ENCODE measurements around the gene PLPP2. TPM values are rescaled to one million over a fixed set of nuclear protein-coding genes. Genes with fewer than 3 reads are reported as not detected.

PLPP2 gene
- polyA plus RNA-seq, 2 donors = 9.8 to 18.5 TPM

DNA sequence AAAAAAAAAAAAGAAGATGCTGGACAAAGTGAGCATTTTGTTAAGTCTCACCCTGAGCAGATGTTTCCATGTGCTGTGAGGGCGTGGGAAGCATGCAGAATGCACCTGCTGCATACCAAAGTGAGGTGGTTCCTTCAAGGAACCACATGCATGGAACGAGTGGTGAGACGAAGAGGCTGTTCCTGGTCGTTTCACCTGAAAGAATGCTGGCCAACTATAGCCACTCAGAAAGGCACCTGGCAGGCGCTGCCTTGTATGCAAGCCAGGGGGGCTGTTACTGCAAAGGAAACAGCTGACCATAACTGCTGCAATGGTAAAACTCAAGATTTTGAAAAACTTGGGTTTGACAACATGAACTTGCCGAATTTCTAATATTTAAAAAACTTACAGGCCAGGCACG lies 38.7 kb upstream of the PLPP2 start:
- peaks cover 25 to 57% of the 10 kb centered on the region in 2 donors for H3K36me3 ChIP-seq (ENCODE audit: control insufficient read depth in 2 of 2, insufficient read depth in 2 of 2, low read length in 1 of 2)
- no peak overlapping the region for H3K4me3 ChIP-seq (ENCODE audit: low read depth in 1 of 2, low read length in 2 of 2)
- WGBS, 2 donors = 95% methylated on average over 7 of the region's 7 CpGs
- H3K27ac ChIP-seq (ENCODE audit: low read depth in 2 of 2, low read length in 1 of 2) = no peak overlapping the region
- peaks cover 0 to 8% of the 10 kb centered on the region in 2 donors for H3K9me3 ChIP-seq (ENCODE audit: control insufficient read depth in 2 of 2, insufficient read depth in 1 of 2, low read depth in 1 of 2, low read length in 1 of 2)
- H3K27me3 ChIP-seq (ENCODE audit: control insufficient read depth in 1 of 2, insufficient read depth in 2 of 2, low read length in 2 of 2) = no peaks in the 10 kb centered on the region
- H3K4me1 ChIP-seq (ENCODE audit: control insufficient read depth in 2 of 2, insufficient read depth in 2 of 2, low read length in 1 of 2) = no peaks in the 10 kb centered on the region

DNA sequence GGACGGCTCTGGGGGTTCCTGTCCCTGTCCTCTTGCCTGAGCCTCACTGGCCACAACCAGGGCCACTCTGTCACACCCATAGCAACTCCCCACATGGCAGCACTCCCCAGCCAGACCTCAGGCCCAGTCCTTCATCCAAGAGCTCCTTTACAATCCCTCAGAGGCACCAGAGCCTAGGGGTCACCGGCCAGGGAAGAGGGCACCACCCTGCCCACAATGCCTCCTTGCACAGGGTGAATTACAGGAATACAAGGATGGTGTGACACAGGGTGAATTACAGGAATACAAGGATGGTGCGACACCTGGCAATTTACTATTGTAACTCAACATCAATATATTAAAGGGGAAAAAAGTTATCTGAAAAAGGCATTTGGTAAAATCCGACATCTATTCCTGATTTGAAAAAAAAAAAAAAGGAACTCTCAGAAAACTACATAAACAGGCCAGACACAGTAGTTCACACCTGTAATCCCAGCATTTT lies 36.9 kb upstream of the PLPP2 start:
- Histone ChIP-seq H3K4me1 (ENCODE audit: control insufficient read depth in 2 of 2, insufficient read depth in 2 of 2, low read length in 1 of 2) (no peaks in the 10 kb centered on the region), H3K27ac (ENCODE audit: low read depth in 2 of 2, low read length in 1 of 2) (no peak overlapping the region), H3K4me3 (ENCODE audit: low read depth in 1 of 2, low read length in 2 of 2) (no peak overlapping the region), H3K9me3 (ENCODE audit: control insufficient read depth in 2 of 2, insufficient read depth in 1 of 2, low read depth in 1 of 2, low read length in 1 of 2) (peaks cover 0 to 8% of the 10 kb centered on the region in 2 donors), H3K27me3 (ENCODE audit: control insufficient read depth in 1 of 2, insufficient read depth in 2 of 2, low read length in 2 of 2) (no peaks in the 10 kb centered on the region), H3K36me3 (ENCODE audit: control insufficient read depth in 2 of 2, insufficient read depth in 2 of 2, low read length in 1 of 2) (peaks cover 25 to 53% of the 10 kb centered on the region in 2 donors)
- WGBS, 2 donors = 83 to 95% methylated on average over 4 of the region's 4 CpGs

DNA sequence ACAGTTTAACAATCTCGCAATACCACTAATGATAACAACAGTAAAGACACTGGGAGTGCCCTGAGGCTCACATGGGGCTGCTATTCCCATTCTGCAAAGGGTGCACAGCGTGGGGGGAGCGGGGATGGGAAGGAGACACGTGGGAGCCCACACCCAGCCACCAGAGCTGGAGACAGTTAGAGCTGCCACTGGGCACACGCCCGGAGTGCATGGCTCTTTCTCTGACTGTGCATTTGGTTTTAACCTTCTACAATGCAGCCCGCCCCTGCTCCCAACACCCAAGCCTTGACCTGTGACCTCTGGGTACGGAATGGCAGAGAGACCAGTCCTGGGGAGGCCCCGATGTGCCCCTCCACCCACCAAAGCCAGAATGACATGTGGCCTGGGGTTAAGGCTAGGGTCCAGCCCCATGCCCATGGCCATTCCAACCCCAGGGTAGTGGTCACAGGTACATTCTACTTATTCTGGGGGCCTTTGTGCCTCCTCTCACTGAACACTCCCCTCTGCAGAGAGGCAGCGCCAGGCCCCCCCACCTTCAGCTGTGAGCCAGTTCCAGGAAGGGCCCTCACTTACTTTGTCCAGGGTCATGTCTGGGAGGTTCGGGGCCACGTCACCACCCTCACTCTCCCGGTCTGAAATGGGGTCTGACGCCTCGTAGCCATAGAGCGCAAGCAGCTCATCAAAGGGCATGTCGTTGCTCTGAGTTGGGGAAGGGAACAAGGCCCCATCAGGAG lies 36.3 kb upstream of the PLPP2 start:
- 96 to 98% methylated on average over 17 of the region's 17 CpGs for WGBS, 2 donors
- Histone ChIP-seq H3K9me3 (ENCODE audit: control insufficient read depth in 2 of 2, insufficient read depth in 1 of 2, low read depth in 1 of 2, low read length in 1 of 2) (peaks cover 0 to 11% of the 10 kb centered on the region in 2 donors), H3K4me1 (ENCODE audit: control insufficient read depth in 2 of 2, insufficient read depth in 2 of 2, low read length in 1 of 2) (no peaks in the 10 kb centered on the region), H3K27me3 (ENCODE audit: control insufficient read depth in 1 of 2, insufficient read depth in 2 of 2, low read length in 2 of 2) (no peaks in the 10 kb centered on the region), H3K36me3 (ENCODE audit: control insufficient read depth in 2 of 2, insufficient read depth in 2 of 2, low read length in 1 of 2) (peaks cover 25 to 58% of the 10 kb centered on the region in 2 donors), H3K4me3 (ENCODE audit: low read depth in 1 of 2, low read length in 2 of 2) (no peak overlapping the region), H3K27ac (ENCODE audit: low read depth in 2 of 2, low read length in 1 of 2) (no peak overlapping the region)

DNA sequence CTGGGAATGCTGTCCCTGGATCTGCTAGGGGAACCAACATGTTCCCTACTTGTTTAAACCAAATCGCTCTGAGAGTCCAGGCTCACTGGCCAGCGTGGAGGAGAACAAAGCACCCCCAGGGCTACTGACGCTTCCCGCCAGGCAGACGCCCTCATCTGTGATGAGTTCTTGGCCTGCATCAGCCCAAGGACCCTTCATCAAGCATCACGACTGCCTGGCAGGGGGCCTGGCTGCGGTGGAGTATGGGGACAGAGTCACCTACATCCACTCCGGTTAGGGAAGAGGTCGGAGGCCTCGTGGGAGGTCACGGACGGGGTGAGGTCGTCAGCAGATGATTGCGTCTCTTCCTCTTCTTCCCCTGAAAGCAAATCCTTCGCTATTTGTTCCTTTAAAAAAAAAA lies 35.7 kb upstream of the PLPP2 start:
- Histone ChIP-seq H3K4me1 (ENCODE audit: control insufficient read depth in 2 of 2, insufficient read depth in 2 of 2, low read length in 1 of 2) (no peaks in the 10 kb centered on the region), H3K27ac (ENCODE audit: low read depth in 2 of 2, low read length in 1 of 2) (no peak overlapping the region), H3K27me3 (ENCODE audit: control insufficient read depth in 1 of 2, insufficient read depth in 2 of 2, low read length in 2 of 2) (no peaks in the 10 kb centered on the region), H3K36me3 (ENCODE audit: control insufficient read depth in 2 of 2, insufficient read depth in 2 of 2, low read length in 1 of 2) (peaks cover 25 to 59% of the 10 kb centered on the region in 2 donors), H3K9me3 (ENCODE audit: control insufficient read depth in 2 of 2, insufficient read depth in 1 of 2, low read depth in 1 of 2, low read length in 1 of 2) (peaks cover 0 to 11% of the 10 kb centered on the region in 2 donors), H3K4me3 (ENCODE audit: low read depth in 1 of 2, low read length in 2 of 2) (no peak overlapping the region)
- 93 to 94% methylated on average over 15 of the region's 15 CpGs for WGBS, 2 donors

DNA sequence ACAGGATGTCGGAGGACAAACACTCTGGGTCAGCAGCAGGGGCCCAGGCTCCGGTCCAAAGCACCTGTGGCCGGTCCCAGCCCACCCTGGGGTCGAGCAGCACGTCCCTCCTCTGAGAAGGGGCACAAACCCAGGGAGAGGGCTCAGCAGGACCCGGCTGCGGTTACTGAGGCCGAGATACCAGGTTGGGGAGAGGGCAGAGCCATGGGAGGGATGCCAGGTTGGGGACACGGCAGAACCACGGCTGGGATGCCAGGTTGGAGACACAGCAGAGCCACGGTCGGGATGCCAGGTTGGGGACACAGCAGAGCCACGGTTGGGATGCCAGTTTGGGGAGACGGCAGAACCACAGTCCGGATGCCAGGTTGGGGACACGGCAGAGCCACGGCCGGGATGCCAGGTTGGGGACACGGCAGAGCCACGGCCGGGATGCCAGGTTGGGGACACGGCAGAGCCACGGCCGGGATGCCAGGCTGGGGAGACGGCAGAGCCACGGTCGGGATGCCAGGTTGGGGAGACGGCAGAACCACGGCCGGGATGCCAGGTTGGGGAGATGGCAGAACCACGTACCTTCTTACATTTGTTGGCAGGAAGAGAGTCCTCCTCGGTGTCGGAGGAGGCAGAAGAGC lies 34.8 kb upstream of the PLPP2 start:
- WGBS, 2 donors = 92 to 97% methylated on average over 33 of the region's 33 CpGs
- peaks cover 0 to 11% of the 10 kb centered on the region in 2 donors for H3K9me3 ChIP-seq (ENCODE audit: control insufficient read depth in 2 of 2, insufficient read depth in 1 of 2, low read depth in 1 of 2, low read length in 1 of 2)
- H3K4me3 ChIP-seq (ENCODE audit: low read depth in 1 of 2, low read length in 2 of 2) = no peak overlapping the region
- no peak overlapping the region for H3K27ac ChIP-seq (ENCODE audit: low read depth in 2 of 2, low read length in 1 of 2)
- peaks cover 25 to 59% of the 10 kb centered on the region in 2 donors for H3K36me3 ChIP-seq (ENCODE audit: control insufficient read depth in 2 of 2, insufficient read depth in 2 of 2, low read length in 1 of 2)
- no peaks in the 10 kb centered on the region for H3K27me3 ChIP-seq (ENCODE audit: control insufficient read depth in 1 of 2, insufficient read depth in 2 of 2, low read length in 2 of 2)
- no peaks in the 10 kb centered on the region for H3K4me1 ChIP-seq (ENCODE audit: control insufficient read depth in 2 of 2, insufficient read depth in 2 of 2, low read length in 1 of 2)

DNA sequence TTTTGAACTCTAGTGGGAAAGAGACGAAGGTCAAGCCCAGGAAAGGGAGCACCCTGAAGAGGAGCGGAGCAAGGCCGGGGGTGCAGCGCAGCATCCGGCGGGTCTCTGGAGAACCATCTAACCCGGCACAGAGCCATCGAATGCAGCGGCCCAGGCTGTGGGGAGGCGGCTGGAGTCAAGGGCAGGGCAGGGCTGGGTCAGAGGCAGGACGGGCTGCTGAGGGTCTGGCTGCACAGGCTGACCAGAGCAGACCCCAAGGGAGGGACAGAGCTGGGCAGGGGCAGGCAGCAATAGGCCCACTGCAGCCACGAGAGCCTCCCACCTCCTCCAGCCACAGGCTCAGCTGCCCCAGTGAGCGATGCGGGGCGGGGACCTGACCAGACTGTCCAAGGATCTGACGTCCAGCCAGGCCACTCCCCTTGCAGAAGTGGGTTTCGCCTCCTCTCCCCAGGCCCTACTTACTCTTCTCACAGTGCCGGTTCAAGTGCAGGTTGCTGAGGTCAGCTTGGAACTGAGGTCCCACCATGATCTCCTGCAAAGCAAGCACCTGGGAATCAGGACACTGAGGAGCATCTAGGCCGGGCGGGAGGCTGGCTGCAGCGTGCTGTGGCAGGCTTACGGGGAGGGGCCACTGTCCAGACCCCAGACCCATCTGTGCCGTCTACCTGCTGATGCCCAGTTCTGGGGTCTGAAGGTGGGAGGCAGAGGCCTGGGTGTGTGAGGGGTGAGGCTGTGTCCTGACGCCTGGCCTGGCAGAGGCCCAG lies 34.2 kb upstream of the PLPP2 start:
- Histone ChIP-seq H3K27ac (ENCODE audit: low read depth in 2 of 2, low read length in 1 of 2) (no peak overlapping the region), H3K4me3 (ENCODE audit: low read depth in 1 of 2, low read length in 2 of 2) (no peak overlapping the region)
- 92 to 97% methylated on average over 23 to 24 of the region's 24 CpGs for WGBS, 2 donors

DNA sequence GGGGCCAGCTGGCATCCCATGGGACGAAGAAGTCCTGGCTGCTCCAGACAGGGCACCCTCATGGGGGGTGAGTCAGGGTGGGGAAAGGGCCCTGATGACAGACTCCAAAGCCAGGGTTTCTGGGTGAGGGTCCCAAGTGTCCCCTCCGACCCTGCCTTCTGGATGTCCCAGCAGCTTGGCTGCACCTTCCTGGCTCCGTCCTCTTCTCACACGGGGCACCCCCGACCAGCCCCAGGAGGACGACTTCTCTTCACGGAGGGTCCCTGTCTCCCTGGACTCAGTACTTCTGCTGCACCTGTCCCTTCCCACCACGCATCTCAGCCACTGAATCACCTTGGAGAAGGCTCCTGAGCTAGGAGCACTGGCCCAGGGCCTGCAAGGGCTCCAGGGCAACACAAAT lies 33.5 kb upstream of the PLPP2 start:
- H3K4me3 ChIP-seq (ENCODE audit: low read depth in 1 of 2, low read length in 2 of 2) = no peak overlapping the region
- H3K4me1 ChIP-seq (ENCODE audit: control insufficient read depth in 2 of 2, insufficient read depth in 2 of 2, low read length in 1 of 2) = no peaks in the 10 kb centered on the region
- no peak overlapping the region for H3K27ac ChIP-seq (ENCODE audit: low read depth in 2 of 2, low read length in 1 of 2)
- no peaks in the 10 kb centered on the region for H3K27me3 ChIP-seq (ENCODE audit: control insufficient read depth in 1 of 2, insufficient read depth in 2 of 2, low read length in 2 of 2)
- peaks cover 25 to 60% of the 10 kb centered on the region in 2 donors for H3K36me3 ChIP-seq (ENCODE audit: control insufficient read depth in 2 of 2, insufficient read depth in 2 of 2, low read length in 1 of 2)
- H3K9me3 ChIP-seq (ENCODE audit: control insufficient read depth in 2 of 2, insufficient read depth in 1 of 2, low read depth in 1 of 2, low read length in 1 of 2) = peaks cover 0 to 11% of the 10 kb centered on the region in 2 donors
- WGBS, 2 donors = 98 to 99% methylated on average over 8 of the region's 8 CpGs

More for the DNA sequence above, 34.2 kb upstream of the PLPP2 start:
- Histone ChIP-seq H3K36me3 (ENCODE audit: control insufficient read depth in 2 of 2, insufficient read depth in 2 of 2, low read length in 1 of 2) (peaks cover 25 to 62% of the 10 kb centered on the region in 2 donors), H3K27me3 (ENCODE audit: control insufficient read depth in 1 of 2, insufficient read depth in 2 of 2, low read length in 2 of 2) (no peaks in the 10 kb centered on the region), H3K9me3 (ENCODE audit: control insufficient read depth in 2 of 2, insufficient read depth in 1 of 2, low read depth in 1 of 2, low read length in 1 of 2) (peaks cover 0 to 11% of the 10 kb centered on the region in 2 donors), H3K4me1 (ENCODE audit: control insufficient read depth in 2 of 2, insufficient read depth in 2 of 2, low read length in 1 of 2) (no peaks in the 10 kb centered on the region)

DNA sequence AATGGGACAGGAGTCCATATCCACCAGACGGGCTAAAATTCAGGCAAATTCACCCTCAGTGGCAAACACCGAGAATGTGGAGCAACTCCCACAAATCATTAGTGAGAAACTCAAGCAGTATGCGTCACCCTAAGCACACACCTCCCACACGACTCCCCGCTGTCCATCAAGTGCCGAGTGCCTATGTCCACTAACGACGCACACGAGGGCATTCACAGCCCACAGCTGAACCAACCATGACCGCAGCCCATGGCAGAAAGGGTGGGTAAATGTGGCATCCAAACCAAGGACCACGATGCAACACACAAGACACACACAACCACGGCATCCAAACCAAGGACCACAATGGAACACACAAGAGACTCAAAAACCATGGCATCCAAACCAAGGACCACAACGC lies 31.4 kb upstream of the PLPP2 start:
- H3K27ac ChIP-seq (ENCODE audit: low read depth in 2 of 2, low read length in 1 of 2) = no peak overlapping the region
- H3K36me3 ChIP-seq (ENCODE audit: control insufficient read depth in 2 of 2, insufficient read depth in 2 of 2, low read length in 1 of 2) = peaks cover 16 to 42% of the 10 kb centered on the region in 2 donors
- no peaks in the 10 kb centered on the region for H3K4me1 ChIP-seq (ENCODE audit: control insufficient read depth in 2 of 2, insufficient read depth in 2 of 2, low read length in 1 of 2)
- H3K9me3 ChIP-seq (ENCODE audit: control insufficient read depth in 2 of 2, insufficient read depth in 1 of 2, low read depth in 1 of 2, low read length in 1 of 2) = peaks cover 0 to 3% of the 10 kb centered on the region in 2 donors
- H3K27me3 ChIP-seq (ENCODE audit: control insufficient read depth in 1 of 2, insufficient read depth in 2 of 2, low read length in 2 of 2) = no peaks in the 10 kb centered on the region
- WGBS, 2 donors = 96 to 97% methylated on average over 13 of the region's 13 CpGs
- H3K4me3 ChIP-seq (ENCODE audit: low read depth in 1 of 2, low read length in 2 of 2) = no peak overlapping the region

DNA sequence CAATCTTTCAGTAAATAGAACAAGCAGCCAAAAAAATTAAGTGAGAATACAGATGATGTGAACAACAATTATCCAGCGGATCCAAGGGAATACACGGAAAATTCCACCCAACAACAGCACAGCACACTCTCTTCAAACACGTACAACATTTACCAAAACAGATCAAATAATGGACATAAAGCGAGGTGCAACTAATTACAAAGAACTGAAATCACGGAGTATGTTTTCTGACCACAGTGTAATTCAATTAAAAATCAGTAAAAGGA lies 27.2 kb upstream of the PLPP2 start:
- H3K27me3 ChIP-seq (ENCODE audit: control insufficient read depth in 1 of 2, insufficient read depth in 2 of 2, low read length in 2 of 2) = no peaks in the 10 kb centered on the region

More for the DNA sequence above, 27.2 kb upstream of the PLPP2 start:
- Histone ChIP-seq H3K9me3 (ENCODE audit: control insufficient read depth in 2 of 2, insufficient read depth in 1 of 2, low read depth in 1 of 2, low read length in 1 of 2) (peaks cover 0 to 3% of the 10 kb centered on the region in 2 donors), H3K4me3 (ENCODE audit: low read depth in 1 of 2, low read length in 2 of 2) (no peak overlapping the region), H3K36me3 (ENCODE audit: control insufficient read depth in 2 of 2, insufficient read depth in 2 of 2, low read length in 1 of 2) (peaks cover 0 to 27% of the 10 kb centered on the region in 2 donors), H3K4me1 (ENCODE audit: control insufficient read depth in 2 of 2, insufficient read depth in 2 of 2, low read length in 1 of 2) (no peaks in the 10 kb centered on the region), H3K27ac (ENCODE audit: low read depth in 2 of 2, low read length in 1 of 2) (no peak overlapping the region)
- 75 to 94% methylated on average over 5 of the region's 5 CpGs for WGBS, 2 donors

Data from esophagus (tissue), 2 donors.